Peyer's patch (tissue), 4 donors: ENCODE data around the gene ITGAE.

ENCODE experiments used
- CTCF ChIP-seq, 6 experiments: fragments of 450-650 bp in 4 of 6; fragments of 200-600 bp in 2 of 6; sonication (generic) in 1 of 6; IDR thresholded peaks; one replicate each; pipeline ENCODE4 v1.5.1; 2017 to 2019; ENCODE audit warnings: antibody characterized with exemption in 6 of 6, mild to moderate bottlenecking in 3 of 6, moderate library complexity in 1 of 6
- POLR2A ChIP-seq, 2 donors: fragments of 450-650 bp; IDR thresholded peaks; one replicate each; pipeline ENCODE4 v1.5.1; 2017; ENCODE audit warnings: antibody characterized with exemption in 2 of 2, mild to moderate bottlenecking in 2 of 2, moderate library complexity in 2 of 2

DNA sequence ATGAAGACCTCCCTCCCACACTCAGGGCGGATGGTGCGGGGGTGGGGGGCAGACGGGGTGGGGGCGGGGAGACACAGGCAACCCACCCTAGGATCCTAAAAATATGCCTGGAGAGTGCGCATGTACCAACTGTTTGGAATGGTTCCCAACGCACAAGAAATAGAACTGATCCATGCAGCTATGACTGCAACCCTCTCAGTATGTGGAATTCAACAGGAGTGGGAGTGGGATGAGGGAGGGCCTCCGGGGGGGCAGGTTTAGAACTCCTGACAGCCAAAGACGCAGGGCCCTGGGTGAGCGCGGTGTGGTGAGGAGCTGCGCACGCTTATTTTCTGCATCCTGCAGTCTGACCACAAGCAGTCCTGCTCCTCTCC lies 103.9 kb downstream of the ITGAE start:
- TF ChIP-seq CTCF (IDR thresholded peaks at IDR 0.05), result no peak
- no peak for TF ChIP-seq POLR2A (IDR thresholded peaks at IDR 0.05)
